Mucosa of descending colon (tissue), 3 donors: ENCODE data around the gene STAB1. TPM values are rescaled to one million over a fixed set of nuclear protein-coding genes. Genes with fewer than 3 reads are reported as not detected.

Experiments
- ATAC-seq: fragments of 200-7000 bp; cut with Tn5 transposase; one replicate; pipeline ENCODE4 v1.9.1; 2020; ENCODE audit warnings: mild to moderate bottlenecking, moderate library complexity
- DNase-seq, 3 donors: peaks; one replicate each; pipeline ENCODE4 v3.0.0-alpha.2; 2020
- H3K36me3 ChIP-seq: fragments of 200-600 bp; one replicate; pipeline ENCODE4 v1.8.0; 2021; ENCODE audit warnings: low read depth, mild to moderate bottlenecking
- H3K4me1 ChIP-seq: fragments of 200-600 bp; one replicate; pipeline ENCODE4 v1.8.0; 2021; ENCODE audit warnings: low read depth, mild to moderate bottlenecking
- H3K4me3 ChIP-seq: fragments of 200-600 bp; one replicate; pipeline ENCODE4 v1.8.0; 2021; ENCODE audit warnings: mild to moderate bottlenecking
- H3K9me3 ChIP-seq: fragments of 200-600 bp; one replicate; pipeline ENCODE4 v1.8.0; 2021; ENCODE audit warnings: mild to moderate bottlenecking
- CTCF ChIP-seq: fragments of 200-600 bp; IDR thresholded peaks from one replicate; pipeline ENCODE4 v1.8.0; 2022; ENCODE audit warnings: antibody characterized with exemption, mild to moderate bottlenecking
- intact Hi-C, 2 donors: fragments of 100-400 bp; cut with DNase I in 1 of 2; cut with micrococcal nuclease in 1 of 2; formaldehyde crosslinking; loops; one replicate each; pipeline versions ENCODE4 v1.11.0 to v1.11.1; 2022; cut with DNase I, micrococcal nuclease
- total RNA-seq, 3 donors: library from RNA; stranded (reverse); fragmentation: NEBNext Ultra II Directional in 2 of 3; extraction: Animal tissue kit (Norgen Biotek cat#: 25700) in 2 of 3; gene quantifications; one replicate each; pipeline versions ENCODE4 v1.2.1 to v1.2.4, GENCODE V29; 2021 to 2023
- donor health status: DM: no; HTN: no; CAD: no; lungs with moderate emphysema.
- donor health status: DM: no; HTN: no; CAD: no.
- donor health status: DM: no; HTN: yes; CAD: no.

The STAB1 gene
- total RNA-seq, 3 donors from 2014 or later = 51.7 to 187 (median 145) TPM

- Histone ChIP-seq H3K9me3 (no peaks in the 10 kb centered on the region), H3K36me3 (no peaks in the 10 kb centered on the region), H3K4me1 (no peaks in the 10 kb centered on the region), H3K4me3 (no peak overlapping the region)
- ATAC-seq = no peak
- intact Hi-C loops = no loop called here
- no peak for TF ChIP-seq CTCF
- no peak for DNase-seq
Measured at GRCh38 chr3:52501046-52501445, 5.9 kb downstream of the STAB1 start.

- no peak for TF ChIP-seq CTCF
- intact Hi-C loops = no loop called here
- no peak for ATAC-seq
Measured at GRCh38 chr3:52502001-52502400, 6.9 kb downstream of the STAB1 start.

GRCh38 chr3:52502808-52503350 is 7.7 kb downstream of the STAB1 start:
- DNase-seq (no peak), ATAC-seq (no peak)
- Histone ChIP-seq H3K9me3 (no peaks in the 10 kb centered on the region), H3K36me3 (no peaks in the 10 kb centered on the region), H3K4me1 (no peaks in the 10 kb centered on the region), H3K4me3 (no peak overlapping the region)
- no peak for TF ChIP-seq CTCF
- intact Hi-C loops = no loop called here

More at GRCh38 chr3:52502001-52502400, 6.9 kb downstream of the STAB1 start:
- Histone ChIP-seq H3K4me3 (no peak overlapping the region), H3K9me3 (no peaks in the 10 kb centered on the region), H3K4me1 (no peaks in the 10 kb centered on the region), H3K36me3 (no peaks in the 10 kb centered on the region)
- no peak for DNase-seq

- DNase-seq (no peak), ATAC-seq (no peak)
- H3K4me3 ChIP-seq = no peak overlapping the region
- H3K4me1 ChIP-seq = no peaks in the 10 kb centered on the region
- no peaks in the 10 kb centered on the region for H3K36me3 ChIP-seq
- no peak for TF ChIP-seq CTCF
- intact Hi-C loops = no loop called here
- H3K9me3 ChIP-seq = no peaks in the 10 kb centered on the region
Measured at GRCh38 chr3:52503788-52504424, 8.8 kb downstream of the STAB1 start.

GRCh38 chr3:52504977-52505376 is 9.8 kb downstream of the STAB1 start:
- ATAC-seq (no peak), DNase-seq (no peak)
- intact Hi-C loops = no loop called here
- no peak overlapping the region for H3K4me3 ChIP-seq
- H3K9me3 ChIP-seq = no peaks in the 10 kb centered on the region
- no peak for TF ChIP-seq CTCF
- H3K36me3 ChIP-seq = no peaks in the 10 kb centered on the region
- H3K4me1 ChIP-seq = no peaks in the 10 kb centered on the region
